ENCODE results near the gene APOC1. TPM values are rescaled to one million over a fixed set of nuclear protein-coding genes. Genes with fewer than 3 reads are reported as not detected.
A peak's percentile ranks its signal among the peaks of the same experiment; 100 is the strongest.
"Not testable (repeated sequence)": the region's sequence is repeated elsewhere in the genome, so short reads cannot be mapped to it uniquely, and the experiment has no call there.

Gene APOC1
- total RNA-seq, result 0.63 and 1.8 TPM in 2 replicates

GRCh38 chr19:44914433-44915206, at the start of gene APOC1:
Gene APOC1, plus strand, starts transcription at chr19:44914608. Its CDS starts 284 bp downstream, at chr19:44914892.
- DNase-seq (ENCODE audit: low read depth in 2 of 2), result peak; percentile 61 to 79

- no peak for DNase-seq (ENCODE audit: low read depth in 2 of 2)
These were observed 49.1 kb upstream of the APOC1 start for GRCh38 chr19:44865196-44865767.

DNA sequence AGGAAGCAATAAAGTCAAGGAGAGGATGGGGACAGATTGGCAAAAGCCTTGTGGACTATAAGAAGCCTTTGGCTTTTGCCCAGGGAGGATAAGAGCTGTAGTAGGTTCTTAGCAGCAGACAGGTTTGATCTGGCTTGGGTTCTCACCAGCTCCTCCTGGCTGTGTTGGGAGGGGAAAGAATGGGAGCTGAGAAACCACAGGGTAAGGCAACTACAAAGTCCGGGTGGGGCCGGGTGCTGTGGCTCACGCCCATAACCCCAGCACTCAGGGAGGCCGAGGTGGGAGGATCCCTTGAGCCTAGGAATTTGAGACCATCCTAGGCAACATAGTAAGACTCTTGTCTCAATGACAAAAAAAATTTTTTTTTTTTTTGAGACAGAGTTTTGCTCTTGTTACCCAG, 47.7 kb upstream of the APOC1 start:
- DNase-seq (ENCODE audit: low read depth in 2 of 2), result no peak

GRCh38 chr19:44867578-44867977, 46.8 kb upstream of the APOC1 start:
- no peak for DNase-seq (ENCODE audit: low read depth in 2 of 2)

DNA sequence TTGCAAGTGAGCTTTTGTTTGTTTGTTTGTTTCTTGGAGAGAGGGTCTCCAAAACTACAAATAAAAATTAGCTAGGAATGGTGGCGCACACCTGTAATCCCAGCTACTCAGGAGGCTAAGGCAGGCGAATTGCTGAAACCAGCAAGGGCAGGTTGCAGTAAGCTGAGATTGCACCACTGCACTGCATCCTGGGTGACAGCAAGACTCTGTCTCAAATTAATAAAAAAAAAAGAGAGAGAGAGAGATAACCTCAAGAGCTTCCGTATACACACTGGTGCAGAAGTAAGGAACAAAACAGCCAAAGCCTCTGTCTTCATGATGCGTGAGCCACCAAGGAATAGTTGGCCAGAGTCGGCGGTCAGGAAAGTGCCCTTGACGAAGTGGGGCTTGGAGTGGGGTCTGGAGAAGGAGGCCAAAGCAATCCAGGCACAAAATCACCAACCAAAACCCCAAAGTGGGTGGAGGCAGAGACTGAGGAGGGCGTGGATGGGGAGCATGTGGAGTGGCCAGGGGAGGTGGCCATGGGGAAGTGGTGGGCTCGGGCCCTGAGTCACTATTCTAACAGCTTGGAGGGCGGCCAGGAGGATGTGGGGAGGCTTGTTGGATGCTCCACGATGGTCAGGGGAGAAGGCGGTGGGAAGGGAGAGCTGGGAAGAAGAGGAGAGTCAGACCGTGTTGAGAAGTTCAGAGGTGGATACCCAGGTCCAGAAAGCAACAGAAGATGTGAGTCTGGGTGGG, 44.5 kb upstream of the APOC1 start:
- peak in 1 of 2 donors; percentile 77 for DNase-seq (ENCODE audit: low read depth in 2 of 2)

DNA sequence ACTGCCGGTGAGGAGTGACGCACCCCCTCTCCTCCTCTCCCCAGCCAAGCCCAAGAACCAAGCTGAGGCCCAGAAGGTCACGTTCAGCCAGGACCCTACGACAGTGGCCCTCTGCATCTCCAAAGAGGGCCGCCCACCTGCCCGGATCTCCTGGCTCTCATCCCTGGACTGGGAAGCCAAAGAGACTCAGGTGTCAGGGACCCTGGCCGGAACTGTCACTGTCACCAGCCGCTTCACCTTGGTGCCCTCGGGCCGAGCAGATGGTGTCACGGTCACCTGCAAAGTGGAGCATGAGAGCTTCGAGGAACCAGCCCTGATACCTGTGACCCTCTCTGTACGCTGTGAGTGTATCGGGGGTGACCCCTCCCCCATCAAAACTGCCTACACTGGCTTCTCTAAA, 42.6 kb upstream of the APOC1 start:
- DNase-seq (ENCODE audit: low read depth in 2 of 2), result no peak

GRCh38 chr19:44872661-44873060, 41.7 kb upstream of the APOC1 start:
- no peak for DNase-seq (ENCODE audit: low read depth in 2 of 2)

DNA sequence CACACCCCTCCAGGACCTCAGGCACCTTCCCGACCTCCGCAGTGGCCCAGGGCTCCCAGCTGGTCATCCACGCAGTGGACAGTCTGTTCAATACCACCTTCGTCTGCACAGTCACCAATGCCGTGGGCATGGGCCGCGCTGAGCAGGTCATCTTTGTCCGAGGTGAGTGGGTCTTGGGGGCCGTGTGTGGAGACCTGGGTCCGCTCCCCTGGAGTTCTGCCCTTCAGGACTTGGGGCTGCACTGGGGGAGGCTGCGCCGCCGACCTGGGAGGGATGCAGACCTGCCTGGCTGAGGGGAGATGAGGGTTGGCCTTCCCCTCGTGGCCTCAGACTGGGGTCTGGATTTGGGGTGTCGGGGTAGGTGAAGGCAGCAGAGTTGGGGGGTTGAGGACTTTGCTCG, 40.1 kb upstream of the APOC1 start:
- DNase-seq (ENCODE audit: low read depth in 2 of 2), result no peak

- DNase-seq (ENCODE audit: low read depth in 2 of 2), result peak in 1 of 2 donors; percentile 50
These were observed 38.5 kb upstream of the APOC1 start for GRCh38 chr19:44875666-44876451.

GRCh38 chr19:44876930-44877535, 37.4 kb upstream of the APOC1 start:
- no peak for DNase-seq (ENCODE audit: low read depth in 2 of 2)

GRCh38 chr19:44878120-44878865, 36.1 kb upstream of the APOC1 start:
- DNase-seq (ENCODE audit: low read depth in 2 of 2), result no peak

- DNase-seq (ENCODE audit: low read depth in 2 of 2), result no peak
These were observed 34.9 kb upstream of the APOC1 start for GRCh38 chr19:44879309-44880065.

- DNase-seq (ENCODE audit: low read depth in 2 of 2), result no peak
These were observed 32.3 kb upstream of the APOC1 start for GRCh38 chr19:44882063-44882462.

GRCh38 chr19:44882619-44883397, 31.6 kb upstream of the APOC1 start:
- DNase-seq (ENCODE audit: low read depth in 2 of 2), result not testable (repeated sequence)

DNA sequence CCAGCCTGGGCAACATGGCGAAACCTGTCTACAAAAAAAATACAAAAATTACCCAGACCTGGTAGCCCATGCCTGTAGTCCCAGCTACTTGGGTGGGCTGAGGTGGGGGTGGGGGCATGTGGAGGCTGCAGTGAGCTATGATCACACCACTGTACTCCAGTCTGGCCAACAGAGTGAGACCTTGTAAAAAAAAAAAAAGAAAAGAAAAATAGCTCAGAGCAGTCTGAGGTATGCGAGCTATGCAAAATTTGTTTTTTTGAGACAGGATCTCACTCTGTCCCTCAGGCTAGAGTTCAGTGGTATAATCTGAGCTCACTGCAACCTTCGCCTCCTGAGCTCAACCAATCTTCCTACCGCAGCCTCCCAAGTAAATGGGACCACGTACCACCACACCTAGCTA, 30.5 kb upstream of the APOC1 start:
- no peak for DNase-seq (ENCODE audit: low read depth in 2 of 2)

DNA sequence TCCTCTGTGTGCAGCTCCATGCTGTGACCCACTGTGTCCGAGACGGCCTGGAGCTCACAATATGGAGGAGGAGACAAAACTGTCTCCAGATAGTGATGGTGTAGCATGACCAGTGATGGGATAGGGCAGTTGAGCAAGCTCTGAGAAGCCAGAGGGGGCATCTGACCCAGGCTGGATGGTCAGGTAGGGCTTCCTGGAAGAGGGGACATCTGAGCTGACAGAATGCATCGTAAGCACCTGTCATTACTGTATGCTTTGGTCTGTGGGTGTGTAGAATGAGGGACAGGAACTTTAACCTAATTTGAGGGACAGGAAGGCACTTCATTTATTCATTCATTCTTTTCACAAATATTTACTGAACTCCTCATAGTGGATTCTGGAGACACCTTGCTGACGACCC, 29.8 kb upstream of the APOC1 start:
- no peak for DNase-seq (ENCODE audit: low read depth in 2 of 2)

DNA sequence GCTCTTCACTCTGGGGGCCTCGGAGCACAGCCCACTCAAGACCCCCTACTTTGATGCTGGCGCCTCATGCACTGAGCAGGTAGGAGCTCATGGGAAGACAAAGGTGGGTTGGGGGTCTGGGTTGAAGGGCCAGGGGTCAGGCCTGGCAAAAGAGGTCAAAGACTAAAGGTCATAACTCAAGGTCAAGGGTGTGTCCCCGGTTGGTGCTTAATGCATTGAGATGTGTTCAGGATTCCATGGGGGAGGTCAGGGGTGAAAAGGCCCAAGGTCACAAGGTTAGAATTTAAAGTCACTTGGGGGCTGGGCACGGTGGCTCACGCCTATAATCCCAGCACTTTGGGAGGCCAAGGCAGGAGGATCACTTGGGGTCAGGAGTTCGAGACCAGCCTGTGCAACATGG, 28.3 kb upstream of the APOC1 start:
- no peak for DNase-seq (ENCODE audit: low read depth in 2 of 2)

DNA sequence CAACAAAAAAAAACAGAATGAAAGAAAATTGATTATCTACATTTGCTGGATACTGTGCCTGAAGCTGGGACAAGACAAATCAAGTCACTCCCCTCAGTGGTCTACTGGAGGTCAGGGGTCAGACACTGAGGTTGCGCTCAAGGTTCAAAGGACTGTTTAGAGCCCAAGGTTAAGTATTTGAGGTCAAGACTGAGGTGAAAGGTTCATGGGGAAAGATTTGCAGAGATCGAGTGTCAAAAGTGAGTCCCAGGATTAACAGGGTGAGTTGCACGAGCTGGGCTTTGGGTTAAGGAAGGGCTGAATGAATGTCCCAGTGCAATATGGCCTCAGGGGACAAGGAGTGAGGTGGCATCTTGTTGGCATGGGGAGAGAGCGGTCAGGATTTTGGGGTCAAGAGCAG, 26.8 kb upstream of the APOC1 start:
- DNase-seq (ENCODE audit: low read depth in 2 of 2), result no peak

GRCh38 chr19:44888335-44888734, 26.1 kb upstream of the APOC1 start:
- DNase-seq (ENCODE audit: low read depth in 2 of 2), result not testable (repeated sequence)
